ENCODE measurements around the gene POLR3GL.
A peak's percentile ranks its signal among the peaks of the same experiment; 100 is the strongest.

Gene POLR3GL, protein sequence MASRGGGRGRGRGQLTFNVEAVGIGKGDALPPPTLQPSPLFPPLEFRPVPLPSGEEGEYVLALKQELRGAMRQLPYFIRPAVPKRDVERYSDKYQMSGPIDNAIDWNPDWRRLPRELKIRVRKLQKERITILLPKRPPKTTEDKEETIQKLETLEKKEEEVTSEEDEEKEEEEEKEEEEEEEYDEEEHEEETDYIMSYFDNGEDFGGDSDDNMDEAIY
- long read RNA-seq, transcript POLR3GL-202 (8 exons, 1,165 nt): major isoform, 11 of 26 reads
- long read RNA-seq, partial matches to known transcripts: 4 of 26 reads
- long read RNA-seq, other reads (novel, unspliced or antisense): 9 of 26 reads

DNA sequence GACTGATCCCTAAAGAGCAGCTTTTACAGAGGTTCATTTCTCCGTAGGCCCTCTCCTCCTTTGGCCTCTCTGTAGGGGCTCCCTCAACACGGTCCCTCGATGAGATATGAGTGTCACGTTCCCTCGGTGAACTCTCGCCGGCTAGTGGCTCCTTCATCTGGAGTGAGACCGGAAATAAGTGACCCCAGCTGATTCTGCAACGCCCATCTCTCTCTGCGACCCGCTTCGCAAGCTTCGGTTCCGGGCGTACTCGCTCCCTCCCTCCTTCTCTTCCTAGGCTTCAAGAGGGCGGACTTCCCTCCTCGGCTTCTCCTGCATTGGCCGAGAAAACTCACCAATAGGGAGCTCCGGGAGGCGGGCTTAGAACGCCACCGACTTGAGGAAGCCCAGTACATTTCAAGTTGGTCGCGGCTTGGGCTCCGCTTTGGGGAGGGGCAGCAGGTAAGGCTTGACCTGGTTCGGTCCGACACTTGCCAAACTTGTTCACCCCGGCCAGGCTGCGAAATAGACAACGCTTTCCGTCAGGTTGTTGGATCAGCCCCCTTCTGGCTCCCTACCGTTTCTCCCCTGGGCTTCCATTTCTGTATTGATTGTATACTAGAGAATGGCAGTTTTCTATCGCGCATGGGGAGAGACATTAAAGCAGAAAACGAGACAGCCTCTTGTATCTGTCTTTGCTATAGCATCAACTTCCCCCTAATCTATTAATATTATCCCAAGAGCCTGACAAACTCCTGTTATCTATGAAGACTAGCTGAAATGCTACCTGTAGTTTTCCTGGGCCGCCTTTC lies at the start of gene POLR3GL, which contains the start of gene ANKRD34A:
POLR3GL (plus strand) TSS at position 363 of the 791 bp plus-strand sequence. CDS start 10,176 bp downstream, outside the sequence.
ANKRD34A (minus strand) TSS at position 248 of the 791 bp plus-strand sequence. CDS start 2,816 bp downstream, outside the sequence.
- TF ChIP-seq SPI1 (IDR thresholded peaks at IDR 0.05; ENCODE audit: borderline replicate concordance, low read depth) (peak; percentile 84), GABPA (IDR thresholded peaks at IDR 0.05; ENCODE audit: low read depth) (no peak), POLR2AphosphoS5 (IDR thresholded peaks at IDR 0.05; ENCODE audit: low read depth) (peak; percentile 88)
- TF ChIP-seq, protein P1, sequence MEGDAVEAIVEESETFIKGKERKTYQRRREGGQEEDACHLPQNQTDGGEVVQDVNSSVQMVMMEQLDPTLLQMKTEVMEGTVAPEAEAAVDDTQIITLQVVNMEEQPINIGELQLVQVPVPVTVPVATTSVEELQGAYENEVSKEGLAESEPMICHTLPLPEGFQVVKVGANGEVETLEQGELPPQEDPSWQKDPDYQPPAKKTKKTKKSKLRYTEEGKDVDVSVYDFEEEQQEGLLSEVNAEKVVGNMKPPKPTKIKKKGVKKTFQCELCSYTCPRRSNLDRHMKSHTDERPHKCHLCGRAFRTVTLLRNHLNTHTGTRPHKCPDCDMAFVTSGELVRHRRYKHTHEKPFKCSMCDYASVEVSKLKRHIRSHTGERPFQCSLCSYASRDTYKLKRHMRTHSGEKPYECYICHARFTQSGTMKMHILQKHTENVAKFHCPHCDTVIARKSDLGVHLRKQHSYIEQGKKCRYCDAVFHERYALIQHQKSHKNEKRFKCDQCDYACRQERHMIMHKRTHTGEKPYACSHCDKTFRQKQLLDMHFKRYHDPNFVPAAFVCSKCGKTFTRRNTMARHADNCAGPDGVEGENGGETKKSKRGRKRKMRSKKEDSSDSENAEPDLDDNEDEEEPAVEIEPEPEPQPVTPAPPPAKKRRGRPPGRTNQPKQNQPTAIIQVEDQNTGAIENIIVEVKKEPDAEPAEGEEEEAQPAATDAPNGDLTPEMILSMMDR (IDR thresholded peaks at IDR 0.05; ENCODE audit: insufficient read depth, low read length): no peak
- TF ChIP-seq, protein P2, sequence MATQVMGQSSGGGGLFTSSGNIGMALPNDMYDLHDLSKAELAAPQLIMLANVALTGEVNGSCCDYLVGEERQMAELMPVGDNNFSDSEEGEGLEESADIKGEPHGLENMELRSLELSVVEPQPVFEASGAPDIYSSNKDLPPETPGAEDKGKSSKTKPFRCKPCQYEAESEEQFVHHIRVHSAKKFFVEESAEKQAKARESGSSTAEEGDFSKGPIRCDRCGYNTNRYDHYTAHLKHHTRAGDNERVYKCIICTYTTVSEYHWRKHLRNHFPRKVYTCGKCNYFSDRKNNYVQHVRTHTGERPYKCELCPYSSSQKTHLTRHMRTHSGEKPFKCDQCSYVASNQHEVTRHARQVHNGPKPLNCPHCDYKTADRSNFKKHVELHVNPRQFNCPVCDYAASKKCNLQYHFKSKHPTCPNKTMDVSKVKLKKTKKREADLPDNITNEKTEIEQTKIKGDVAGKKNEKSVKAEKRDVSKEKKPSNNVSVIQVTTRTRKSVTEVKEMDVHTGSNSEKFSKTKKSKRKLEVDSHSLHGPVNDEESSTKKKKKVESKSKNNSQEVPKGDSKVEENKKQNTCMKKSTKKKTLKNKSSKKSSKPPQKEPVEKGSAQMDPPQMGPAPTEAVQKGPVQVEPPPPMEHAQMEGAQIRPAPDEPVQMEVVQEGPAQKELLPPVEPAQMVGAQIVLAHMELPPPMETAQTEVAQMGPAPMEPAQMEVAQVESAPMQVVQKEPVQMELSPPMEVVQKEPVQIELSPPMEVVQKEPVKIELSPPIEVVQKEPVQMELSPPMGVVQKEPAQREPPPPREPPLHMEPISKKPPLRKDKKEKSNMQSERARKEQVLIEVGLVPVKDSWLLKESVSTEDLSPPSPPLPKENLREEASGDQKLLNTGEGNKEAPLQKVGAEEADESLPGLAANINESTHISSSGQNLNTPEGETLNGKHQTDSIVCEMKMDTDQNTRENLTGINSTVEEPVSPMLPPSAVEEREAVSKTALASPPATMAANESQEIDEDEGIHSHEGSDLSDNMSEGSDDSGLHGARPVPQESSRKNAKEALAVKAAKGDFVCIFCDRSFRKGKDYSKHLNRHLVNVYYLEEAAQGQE (IDR thresholded peaks at IDR 0.05; ENCODE audit: insufficient replicate concordance, low read depth): peak; percentile 26
- peak within 1 kb of the TSS; percentile 71 for H3K27ac ChIP-seq (replicated peaks)

DNA sequence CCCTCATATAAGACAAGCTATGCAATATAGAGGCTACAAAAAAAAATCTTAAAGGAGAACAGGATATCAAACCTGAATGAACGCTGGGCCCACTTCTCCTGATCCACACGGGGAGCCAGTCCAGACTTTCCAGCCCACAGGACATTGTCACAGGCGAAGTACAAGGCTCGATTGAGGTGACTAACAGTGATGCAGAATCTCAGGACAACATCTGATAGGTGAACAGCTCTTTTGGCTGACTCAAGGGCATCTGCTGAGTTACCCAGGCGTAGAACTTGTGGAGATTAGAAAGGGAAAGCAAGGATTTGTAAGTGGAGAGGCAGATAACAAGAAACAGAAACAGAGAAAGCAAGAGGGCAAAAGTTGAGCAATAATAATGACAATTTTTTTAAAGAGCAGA lies 47.7 kb upstream of the POLR3GL start:
- DNase-seq (ENCODE audit: low read depth in 1 of 2, low spot score in 1 of 2): no peak
- Histone ChIP-seq H3K27me3 (ENCODE audit: insufficient read depth, poor library complexity, severe bottlenecking) (no peaks in the 10 kb centered on the region), H3K4me3 (replicated peaks; ENCODE audit: insufficient read depth, low read length) (no peak overlapping the region), H3K27ac (replicated peaks) (no peak overlapping the region)
- no peak for TF ChIP-seq POLR2AphosphoS5 (IDR thresholded peaks at IDR 0.05; ENCODE audit: low read depth)
- TF ChIP-seq, protein P2 (IDR thresholded peaks at IDR 0.05; ENCODE audit: insufficient replicate concordance, low read depth): no peak
- TF ChIP-seq SPI1 (IDR thresholded peaks at IDR 0.05; ENCODE audit: borderline replicate concordance, low read depth): no peak
- no peak for TF ChIP-seq GABPA (IDR thresholded peaks at IDR 0.05; ENCODE audit: low read depth)
- TF ChIP-seq, protein P1 (IDR thresholded peaks at IDR 0.05; ENCODE audit: insufficient read depth, low read length): no peak

More for the DNA sequence above, at the start of gene POLR3GL, which contains the start of gene ANKRD34A:
- Histone ChIP-seq H3K4me3 (replicated peaks; ENCODE audit: insufficient read depth, low read length) (peak within 1 kb of the TSS; percentile 62), H3K27me3 (ENCODE audit: insufficient read depth, poor library complexity, severe bottlenecking) (no peaks in the 10 kb centered on the region)
- peak; percentile 95 to 97 for DNase-seq (ENCODE audit: low read depth in 1 of 2, low spot score in 1 of 2)

DNA sequence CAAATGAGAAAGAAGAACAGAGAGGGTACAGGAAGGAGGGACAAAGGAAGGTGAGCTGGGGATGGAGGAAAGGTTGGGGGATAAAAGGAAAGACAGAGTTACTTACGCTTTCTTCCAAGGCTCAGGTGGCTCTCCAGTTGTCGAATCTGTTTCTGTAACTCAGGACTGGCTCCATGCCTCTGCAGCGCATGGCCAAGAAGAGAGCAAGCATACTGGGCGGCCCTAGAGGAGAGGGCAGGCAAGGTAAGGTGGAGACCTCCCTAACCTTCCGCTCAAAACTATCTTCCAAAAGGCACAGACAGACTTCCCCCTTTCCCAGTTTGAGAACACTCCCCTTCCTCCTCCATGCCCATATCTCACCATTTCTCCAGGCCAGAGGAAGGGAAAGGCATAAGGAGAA lies 46.9 kb upstream of the POLR3GL start:
- H3K4me3 ChIP-seq (replicated peaks; ENCODE audit: insufficient read depth, low read length): peak overlapping the region; percentile 99
- DNase-seq (ENCODE audit: low read depth in 1 of 2, low spot score in 1 of 2): no peak
- no peaks in the 10 kb centered on the region for H3K27me3 ChIP-seq (ENCODE audit: insufficient read depth, poor library complexity, severe bottlenecking)
- TF ChIP-seq SPI1 (IDR thresholded peaks at IDR 0.05; ENCODE audit: borderline replicate concordance, low read depth) (no peak), POLR2AphosphoS5 (IDR thresholded peaks at IDR 0.05; ENCODE audit: low read depth) (no peak), GABPA (IDR thresholded peaks at IDR 0.05; ENCODE audit: low read depth) (no peak)
- TF ChIP-seq, protein P1 (IDR thresholded peaks at IDR 0.05; ENCODE audit: insufficient read depth, low read length): no peak
- TF ChIP-seq, protein P2 (IDR thresholded peaks at IDR 0.05; ENCODE audit: insufficient replicate concordance, low read depth): no peak
- peak overlapping the region; percentile 89 for H3K27ac ChIP-seq (replicated peaks)

Measured in HL-60 (cell line).